ENCODE measurements around the gene PCED1B. TPM values are rescaled to one million over a fixed set of nuclear protein-coding genes. Genes with fewer than 3 reads are reported as not detected.

PCED1B gene
- total RNA-seq, 2 experiments from 2014 or later = 117 to 119 TPM

DNA sequence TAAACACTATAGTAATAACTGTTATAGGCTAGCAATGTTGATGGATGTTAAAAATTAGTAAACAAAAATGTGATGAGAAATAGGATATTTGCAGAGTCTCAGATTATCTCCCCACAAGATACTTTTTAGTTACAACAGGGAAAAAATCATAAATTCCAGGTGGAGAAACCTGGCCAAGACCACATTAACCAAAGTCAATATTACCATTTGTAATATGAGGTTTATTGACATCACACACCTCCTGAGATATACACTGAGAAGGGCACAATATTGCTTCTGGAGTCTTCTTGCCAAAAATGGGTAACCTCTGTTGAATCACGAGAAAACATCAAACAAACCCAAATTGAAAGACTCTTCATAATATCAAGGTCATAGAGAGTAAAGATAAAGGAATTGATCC lies 72.7 kb downstream of the PCED1B start:
- no peaks in the 10 kb centered on the region for H3K27me3 Mint-ChIP-seq
- H3K36me3 Mint-ChIP-seq (ENCODE audit: low read depth) = peaks cover 15% of the 10 kb centered on the region
- no peak for ATAC-seq
- intact Hi-C loops (cut with micrococcal nuclease) = no loop called here
- peaks cover 3% of the 10 kb centered on the region for H3K9me3 Mint-ChIP-seq
- ChIA-PET CTCF (no interaction called here), POLR2A (no interaction called here)
- H3K4me3 Mint-ChIP-seq = no peak overlapping the region
- peaks cover 19% of the 10 kb centered on the region for H3K4me1 Mint-ChIP-seq (ENCODE audit: low read depth)
- no peak for DNase-seq
- H3K27ac Mint-ChIP-seq = no peak overlapping the region
- no peak for TF ChIP-seq CTCF (IDR thresholded peaks at IDR 0.05)

DNA sequence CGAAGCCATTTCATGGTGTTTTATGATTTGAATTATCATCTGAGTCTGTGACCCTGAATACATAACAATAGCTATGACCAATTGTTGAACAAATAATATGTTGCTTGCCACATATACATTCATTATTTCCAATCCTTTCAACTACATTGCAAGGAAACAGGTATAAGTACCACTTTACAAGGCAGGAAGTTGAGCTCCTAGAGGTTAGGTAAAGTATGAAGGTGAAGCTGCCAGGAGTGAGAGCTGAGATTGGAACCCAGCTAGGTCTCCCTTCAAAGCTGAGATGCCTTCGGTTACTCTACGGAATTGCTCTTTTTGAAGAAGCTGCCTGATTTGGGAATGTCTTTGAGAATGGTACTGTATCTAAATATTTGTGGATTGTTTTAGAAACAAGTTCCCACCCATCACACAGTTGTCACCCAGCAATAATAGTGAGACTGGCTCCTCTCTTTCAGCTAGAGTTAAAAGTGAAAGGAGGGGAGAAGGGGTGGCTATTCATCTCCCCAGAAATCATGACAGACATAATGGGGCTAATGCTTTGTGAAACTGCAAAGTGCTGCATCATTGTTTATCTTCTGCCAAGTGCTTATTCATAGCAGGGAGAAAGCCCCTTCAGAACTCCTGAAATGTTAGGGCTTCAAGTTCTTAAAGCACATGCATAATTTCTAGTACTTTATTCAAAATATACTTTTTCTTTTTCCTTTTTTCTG lies 76.2 kb downstream of the PCED1B start:
- Mint-ChIP-seq H3K4me3 (no peak overlapping the region), H3K4me1 (ENCODE audit: low read depth) (peaks cover 29% of the 10 kb centered on the region), H3K27me3 (no peaks in the 10 kb centered on the region), H3K36me3 (ENCODE audit: low read depth) (peaks cover 26% of the 10 kb centered on the region), H3K9me3 (peaks cover 12% of the 10 kb centered on the region), H3K27ac (peak overlapping the region; percentile 10)
- POLR2A ChIA-PET = interaction anchor here (1.2 kb wide), 1 partner anchor 51 kb away, joined by 4 read pairs; no protein-coding TSS in a partner anchor
- CTCF ChIA-PET = interaction anchor here (1.0 to 1.5 kb wide), 7 partner anchors 9 to 86 kb away, joined by 3 to 4 read pairs (median 3); no protein-coding TSS in a partner anchor
- ATAC-seq = peak; percentile 53
- intact Hi-C loops (cut with micrococcal nuclease) = no loop called here
- no peak for DNase-seq
- TF ChIP-seq CTCF (IDR thresholded peaks at IDR 0.05) = no peak

GRCh38 chr12:47156167-47156736 lies 76.8 kb downstream of the PCED1B start:
- Mint-ChIP-seq H3K4me3 (no peak overlapping the region), H3K9me3 (peaks cover 12% of the 10 kb centered on the region), H3K27me3 (no peaks in the 10 kb centered on the region), H3K36me3 (ENCODE audit: low read depth) (peaks cover 31% of the 10 kb centered on the region), H3K27ac (no peak overlapping the region), H3K4me1 (ENCODE audit: low read depth) (peaks cover 32% of the 10 kb centered on the region)
- intact Hi-C loops (cut with micrococcal nuclease) = no loop called here
- DNase-seq (no peak), ATAC-seq (peak; percentile 27)
- no peak for TF ChIP-seq CTCF (IDR thresholded peaks at IDR 0.05)
- POLR2A ChIA-PET = interaction anchor here (1.2 kb wide), 1 partner anchor 51 kb away, joined by 4 read pairs; no protein-coding TSS in a partner anchor
- CTCF ChIA-PET = interaction anchor here (1.1 to 1.5 kb wide), 6 partner anchors 10 to 86 kb away, joined by 3 to 4 read pairs (median 3); no protein-coding TSS in a partner anchor

DNA sequence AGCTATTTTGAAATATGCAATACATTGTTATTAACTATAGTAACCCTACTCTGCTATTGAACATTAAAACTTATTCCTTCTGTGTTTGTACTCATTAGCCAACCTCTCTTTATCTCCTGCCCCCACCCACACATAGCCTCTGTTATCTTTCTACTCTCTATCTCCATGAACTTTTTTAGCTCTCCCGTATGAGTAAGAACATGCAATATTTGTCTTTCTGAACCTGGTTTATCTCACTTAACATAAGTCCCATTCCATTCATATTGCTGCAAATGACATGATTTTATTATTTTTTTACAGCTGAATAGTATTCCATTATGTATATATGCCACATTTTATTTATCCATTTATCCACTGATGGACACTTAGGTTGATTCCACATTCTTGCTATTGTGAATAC lies 79.4 kb downstream of the PCED1B start:
- H3K36me3 Mint-ChIP-seq (ENCODE audit: low read depth) = peaks cover 46% of the 10 kb centered on the region
- no peak overlapping the region for H3K27ac Mint-ChIP-seq
- TF ChIP-seq CTCF (IDR thresholded peaks at IDR 0.05) = no peak
- no peak for ATAC-seq
- H3K9me3 Mint-ChIP-seq = peaks cover 20% of the 10 kb centered on the region
- DNase-seq = no peak
- peaks cover 32% of the 10 kb centered on the region for H3K4me1 Mint-ChIP-seq (ENCODE audit: low read depth)
- no peak overlapping the region for H3K4me3 Mint-ChIP-seq
- intact Hi-C loops (cut with micrococcal nuclease) = no loop called here
- ChIA-PET CTCF (no interaction called here), POLR2A (no interaction called here)
- no peaks in the 10 kb centered on the region for H3K27me3 Mint-ChIP-seq

- ATAC-seq (no peak), DNase-seq (no peak)
- POLR2A ChIA-PET = no interaction called here
- Mint-ChIP-seq H3K9me3 (peaks cover 20% of the 10 kb centered on the region), H3K27me3 (no peaks in the 10 kb centered on the region), H3K4me1 (ENCODE audit: low read depth) (peaks cover 32% of the 10 kb centered on the region), H3K36me3 (ENCODE audit: low read depth) (peaks cover 50% of the 10 kb centered on the region), H3K27ac (no peak overlapping the region), H3K4me3 (no peak overlapping the region)
- TF ChIP-seq CTCF (IDR thresholded peaks at IDR 0.05) = no peak
- intact Hi-C loops (cut with micrococcal nuclease) = no loop called here
- CTCF ChIA-PET = no interaction called here
These were observed 79.9 kb downstream of the PCED1B start for GRCh38 chr12:47159348-47159747.
